HL-60 (cell line): ENCODE results near the gene NPRL2.

ENCODE experiments used
- DNase-seq, 2 experiments: peaks; one replicate each; pipeline ENCODE4 v3.0.0-alpha.2; 2010 to 2020; ENCODE audit warnings: low read depth in 1 of 2, low spot score in 1 of 2
- H3K27ac ChIP-seq: fragments of 250-450 bp; sonication (Bioruptor Pico); replicated peaks from 2 replicates; pipeline ENCODE4 v1.5.1; 2020; ENCODE audit warnings: mild to moderate bottlenecking, moderate library complexity
- H3K27me3 ChIP-seq: fragments of 250-450 bp; sonication (Bioruptor Pico); 2 replicates; pipeline ENCODE4 v1.5.1; 2021; ENCODE audit warnings: mild to moderate bottlenecking, moderate library complexity; ENCODE audit not compliant: insufficient read depth, poor library complexity, severe bottlenecking
- H3K4me3 ChIP-seq: replicated peaks from 2 replicates; pipeline ENCODE4 v1.5.1; 2011; ENCODE audit warnings: mild to moderate bottlenecking, control low read depth, low read length; ENCODE audit not compliant: insufficient read depth
- CTCF ChIP-seq: IDR thresholded peaks from one replicate; pipeline ENCODE4 v1.5.1; 2011; ENCODE audit warnings: low read length, control low read depth, inconsistent platforms; ENCODE audit not compliant: insufficient read depth
- GABPA ChIP-seq: IDR thresholded peaks from 2 replicates; pipeline ENCODE4 v1.6.1; 2012; ENCODE audit warnings: low read depth
- POLR2AphosphoS5 ChIP-seq: IDR thresholded peaks from 2 replicates; pipeline ENCODE4 v1.6.1; 2012; ENCODE audit warnings: low read depth
- SPI1 ChIP-seq: IDR thresholded peaks from 2 replicates; pipeline ENCODE4 v1.6.1; 2012; ENCODE audit warnings: low read depth, mild to moderate bottlenecking, borderline replicate concordance
- TF ChIP-seq, protein P1 (sequence below): IDR thresholded peaks from 2 replicates; pipeline ENCODE4 v1.6.1; 2012; ENCODE audit warnings: low read depth; ENCODE audit not compliant: insufficient replicate concordance

The NPRL2 gene

DNA sequence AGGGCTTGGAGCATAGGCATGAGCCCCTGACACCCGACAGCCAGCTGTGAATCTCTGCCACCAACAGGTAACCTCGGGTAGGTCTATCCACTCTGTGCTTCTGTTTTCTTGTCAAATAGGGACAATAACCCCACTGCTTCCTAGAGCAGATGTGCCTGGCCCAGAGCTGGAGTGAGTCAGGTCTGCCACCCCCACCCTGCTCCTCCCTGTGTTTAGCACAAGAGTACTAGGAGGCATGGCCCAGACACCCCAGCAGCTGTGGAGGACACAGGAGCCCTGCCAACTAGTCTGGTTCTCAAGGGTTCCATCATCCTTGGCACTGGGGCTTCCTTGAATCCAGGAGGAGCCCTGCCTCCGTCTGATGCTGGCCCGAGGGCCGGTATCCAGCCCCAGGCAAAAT is 42.5 kb upstream of the NPRL2 start:
- no peaks in the 10 kb centered on the region for H3K27me3 ChIP-seq
- H3K27ac ChIP-seq = no peak overlapping the region
- TF ChIP-seq GABPA (no peak), SPI1 (no peak)
- no peak overlapping the region for H3K4me3 ChIP-seq
- DNase-seq = no peak

DNA sequence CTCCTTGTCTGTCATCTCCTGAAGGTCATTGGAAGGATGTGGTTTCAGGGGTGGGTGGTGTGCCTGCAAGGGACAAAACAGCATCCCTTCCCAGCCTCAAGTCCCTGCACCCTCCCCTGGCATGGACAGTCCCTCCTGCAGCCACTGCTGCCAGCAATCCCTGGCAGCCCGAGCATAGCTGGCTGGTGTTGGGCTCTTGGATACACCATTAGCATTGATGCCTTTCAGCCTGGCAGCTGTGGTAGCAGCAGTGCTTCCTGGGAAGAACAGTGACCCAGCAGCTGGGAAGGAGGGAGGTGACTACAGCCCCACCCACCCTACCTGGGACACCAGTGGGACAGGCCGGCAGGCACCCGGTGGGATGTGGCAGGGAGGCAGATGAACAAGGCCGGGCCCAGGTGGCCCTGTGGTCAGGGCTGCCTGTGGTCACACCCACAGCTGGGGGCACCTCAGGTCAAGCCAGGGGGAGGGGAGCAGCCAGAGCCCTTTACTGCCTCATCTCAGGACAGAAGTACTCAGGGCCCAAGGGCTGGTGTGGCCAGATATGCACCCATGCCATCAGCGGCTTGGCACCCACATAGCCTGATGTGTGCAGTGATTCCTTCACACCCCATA is 41.6 kb upstream of the NPRL2 start:
- Histone ChIP-seq H3K4me3 (no peak overlapping the region), H3K27ac (no peak overlapping the region), H3K27me3 (no peaks in the 10 kb centered on the region)
- no peak for TF ChIP-seq SPI1
- no peak for TF ChIP-seq CTCF
- TF ChIP-seq, protein P1, sequence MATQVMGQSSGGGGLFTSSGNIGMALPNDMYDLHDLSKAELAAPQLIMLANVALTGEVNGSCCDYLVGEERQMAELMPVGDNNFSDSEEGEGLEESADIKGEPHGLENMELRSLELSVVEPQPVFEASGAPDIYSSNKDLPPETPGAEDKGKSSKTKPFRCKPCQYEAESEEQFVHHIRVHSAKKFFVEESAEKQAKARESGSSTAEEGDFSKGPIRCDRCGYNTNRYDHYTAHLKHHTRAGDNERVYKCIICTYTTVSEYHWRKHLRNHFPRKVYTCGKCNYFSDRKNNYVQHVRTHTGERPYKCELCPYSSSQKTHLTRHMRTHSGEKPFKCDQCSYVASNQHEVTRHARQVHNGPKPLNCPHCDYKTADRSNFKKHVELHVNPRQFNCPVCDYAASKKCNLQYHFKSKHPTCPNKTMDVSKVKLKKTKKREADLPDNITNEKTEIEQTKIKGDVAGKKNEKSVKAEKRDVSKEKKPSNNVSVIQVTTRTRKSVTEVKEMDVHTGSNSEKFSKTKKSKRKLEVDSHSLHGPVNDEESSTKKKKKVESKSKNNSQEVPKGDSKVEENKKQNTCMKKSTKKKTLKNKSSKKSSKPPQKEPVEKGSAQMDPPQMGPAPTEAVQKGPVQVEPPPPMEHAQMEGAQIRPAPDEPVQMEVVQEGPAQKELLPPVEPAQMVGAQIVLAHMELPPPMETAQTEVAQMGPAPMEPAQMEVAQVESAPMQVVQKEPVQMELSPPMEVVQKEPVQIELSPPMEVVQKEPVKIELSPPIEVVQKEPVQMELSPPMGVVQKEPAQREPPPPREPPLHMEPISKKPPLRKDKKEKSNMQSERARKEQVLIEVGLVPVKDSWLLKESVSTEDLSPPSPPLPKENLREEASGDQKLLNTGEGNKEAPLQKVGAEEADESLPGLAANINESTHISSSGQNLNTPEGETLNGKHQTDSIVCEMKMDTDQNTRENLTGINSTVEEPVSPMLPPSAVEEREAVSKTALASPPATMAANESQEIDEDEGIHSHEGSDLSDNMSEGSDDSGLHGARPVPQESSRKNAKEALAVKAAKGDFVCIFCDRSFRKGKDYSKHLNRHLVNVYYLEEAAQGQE = no peak
- DNase-seq = no peak

DNA sequence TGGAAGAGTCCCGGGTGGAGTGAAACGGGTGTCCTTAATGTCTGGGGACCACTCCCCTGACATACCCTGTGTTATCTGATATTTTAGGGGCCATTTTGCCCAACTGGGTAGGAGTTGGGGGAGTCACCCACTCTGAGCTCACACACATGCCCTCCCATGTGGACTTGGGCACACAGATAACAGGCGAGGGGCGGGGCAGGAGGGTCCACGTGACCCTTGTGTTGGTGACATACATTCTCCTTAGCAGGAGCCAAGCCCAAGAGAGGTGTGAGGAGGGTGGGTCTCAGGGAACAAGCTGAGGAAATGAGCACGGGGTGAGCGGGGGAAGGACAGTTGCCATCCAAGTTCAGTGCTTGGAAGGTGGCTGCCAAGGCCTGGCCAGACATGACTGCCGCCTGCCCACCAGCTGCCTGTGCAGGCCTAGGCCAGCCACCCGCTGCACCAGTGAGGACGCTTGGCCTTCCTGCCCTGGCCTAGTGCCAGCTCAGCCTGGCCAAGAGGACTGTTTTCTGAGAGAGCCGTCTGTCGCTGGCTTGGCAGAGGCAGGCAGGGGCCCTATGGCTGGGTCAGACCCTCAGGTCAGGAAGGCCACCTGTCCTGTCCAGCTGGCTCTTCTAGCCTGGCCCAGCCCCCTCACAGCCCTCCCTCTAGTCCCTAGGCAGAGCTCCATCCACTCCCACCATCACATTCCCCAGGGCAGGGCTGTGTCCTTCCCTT is 40.1 kb upstream of the NPRL2 start:
- TF ChIP-seq GABPA = no peak
- no peak for TF ChIP-seq SPI1
- TF ChIP-seq, protein P1 = no peak
- TF ChIP-seq CTCF = no peak
- TF ChIP-seq POLR2AphosphoS5 = no peak
- no peak overlapping the region for H3K4me3 ChIP-seq
- DNase-seq = no peak

GRCh38 chr3:50389414-50389767 is 38.8 kb upstream of the NPRL2 start:
- Histone ChIP-seq H3K27ac (no peak overlapping the region), H3K4me3 (no peak overlapping the region), H3K27me3 (peaks cover 3% of the 10 kb centered on the region)
- no peak for DNase-seq
- TF ChIP-seq POLR2AphosphoS5 = no peak
- TF ChIP-seq GABPA = no peak

More for the DNA sequence above, 40.1 kb upstream of the NPRL2 start:
- Histone ChIP-seq H3K27ac (no peak overlapping the region), H3K27me3 (no peaks in the 10 kb centered on the region)
